Heart left ventricle (tissue), 13 donors: ENCODE measurements around the gene PGLYRP2.

Experiments used
- POLR2A ChIP-seq, 2 donors: fragments of 450-650 bp; IDR thresholded peaks; one replicate each; pipeline ENCODE4 v1.6.1; 2017; ENCODE audit warnings: antibody characterized with exemption in 2 of 2, mild to moderate bottlenecking in 2 of 2, moderate library complexity in 2 of 2
- TF ChIP-seq, protein P1 (sequence below), 12 donors: fragments of 200-600 bp; sonication (generic) in 4 of 12; IDR thresholded peaks; one replicate each; pipeline versions ENCODE4 v1.5.0 to v1.8.0; 2018 to 2022; ENCODE audit warnings: antibody characterized with exemption in 12 of 12, mild to moderate bottlenecking in 5 of 12
- donor health status: ischemic (EF 13 %, LVEDD 7.1; RV severe dilation, severe dysfunction).
- donor health status: DM: no; HTN: yes; CAD: no.
- donor health status: DM: no; HTN: no; CAD: no.
- donor health status: ischemic (EF 25% LVEDD 6.9; RV normal size, moderate dysfunction).
- donor health status: ischemic (EF 25% LVEDD 5.7; RV mildly dilated, moderate dysfunction).
- donor health status: ischemic (EF 35%, LVEDD 5.7; RV mildly dilated, moderate dysfunction).
- donor health status: nonischemic (EF 11% LVEDD 7.7; RV severe dilation, severe dysfunction).
- donor health status: DM: yes; HTN: yes; CAD: no.
- donor health status: PGD.
- donor health status: ischemic (EF 29% LVEDD 5.4; RV normal size, mild dysfunction).
- donor health status: nonischemic (EF 23%, LVEDD 6.1; RV moderate dilation, normal function).

DNA sequence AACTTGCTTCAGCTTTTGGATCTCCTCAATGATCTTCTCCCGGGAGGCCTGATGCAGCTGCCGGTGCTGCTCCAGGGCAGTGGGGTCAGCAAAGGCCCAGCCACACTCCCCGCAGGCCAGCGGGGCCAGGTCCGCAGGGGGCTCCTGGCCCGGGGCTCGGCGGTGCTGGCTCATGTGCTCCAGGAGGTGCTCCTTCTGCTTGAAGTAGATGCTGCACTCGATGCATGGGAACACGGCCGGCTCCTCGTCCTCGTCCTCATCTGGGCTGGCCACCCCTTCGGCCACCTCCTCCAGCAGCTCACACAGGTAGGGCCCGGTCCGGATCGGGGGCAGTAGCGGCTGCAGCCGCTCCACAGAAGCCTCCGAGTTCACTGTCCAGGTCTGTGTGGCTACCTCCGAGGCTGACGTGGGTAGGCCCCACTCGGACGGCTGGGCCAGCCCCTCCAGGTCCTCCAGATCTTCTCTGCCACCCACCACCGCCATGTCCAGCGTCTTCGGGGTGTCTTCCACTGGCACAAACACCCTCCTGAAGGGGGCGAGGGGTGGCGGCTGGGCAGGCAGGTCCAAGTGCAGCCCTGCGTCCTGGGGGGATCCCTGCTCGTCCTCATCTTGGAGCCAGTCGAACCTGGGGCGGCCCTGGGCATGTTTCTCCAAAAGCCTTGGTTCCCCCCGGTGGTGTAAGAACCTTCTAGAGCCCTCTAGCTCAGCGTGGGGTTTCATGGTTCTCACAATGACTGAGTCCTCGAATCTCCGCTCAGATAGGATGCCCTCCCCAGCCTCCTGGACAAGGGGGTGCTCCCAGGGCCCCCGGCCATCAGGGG lies 39.3 kb downstream of the PGLYRP2 start:
- TF ChIP-seq, protein P1, sequence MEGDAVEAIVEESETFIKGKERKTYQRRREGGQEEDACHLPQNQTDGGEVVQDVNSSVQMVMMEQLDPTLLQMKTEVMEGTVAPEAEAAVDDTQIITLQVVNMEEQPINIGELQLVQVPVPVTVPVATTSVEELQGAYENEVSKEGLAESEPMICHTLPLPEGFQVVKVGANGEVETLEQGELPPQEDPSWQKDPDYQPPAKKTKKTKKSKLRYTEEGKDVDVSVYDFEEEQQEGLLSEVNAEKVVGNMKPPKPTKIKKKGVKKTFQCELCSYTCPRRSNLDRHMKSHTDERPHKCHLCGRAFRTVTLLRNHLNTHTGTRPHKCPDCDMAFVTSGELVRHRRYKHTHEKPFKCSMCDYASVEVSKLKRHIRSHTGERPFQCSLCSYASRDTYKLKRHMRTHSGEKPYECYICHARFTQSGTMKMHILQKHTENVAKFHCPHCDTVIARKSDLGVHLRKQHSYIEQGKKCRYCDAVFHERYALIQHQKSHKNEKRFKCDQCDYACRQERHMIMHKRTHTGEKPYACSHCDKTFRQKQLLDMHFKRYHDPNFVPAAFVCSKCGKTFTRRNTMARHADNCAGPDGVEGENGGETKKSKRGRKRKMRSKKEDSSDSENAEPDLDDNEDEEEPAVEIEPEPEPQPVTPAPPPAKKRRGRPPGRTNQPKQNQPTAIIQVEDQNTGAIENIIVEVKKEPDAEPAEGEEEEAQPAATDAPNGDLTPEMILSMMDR (IDR thresholded peaks at IDR 0.05), result no peak
- no peak for TF ChIP-seq POLR2A (IDR thresholded peaks at IDR 0.05)
